ENCODE data around the gene ATP6V1C2.
A peak's percentile ranks its signal among the peaks of the same experiment; 100 is the strongest.
"Not testable (repeated sequence)": the region's sequence is repeated elsewhere in the genome, so short reads cannot be mapped to it uniquely, and the experiment has no call there.

Gene ATP6V1C2

DNA sequence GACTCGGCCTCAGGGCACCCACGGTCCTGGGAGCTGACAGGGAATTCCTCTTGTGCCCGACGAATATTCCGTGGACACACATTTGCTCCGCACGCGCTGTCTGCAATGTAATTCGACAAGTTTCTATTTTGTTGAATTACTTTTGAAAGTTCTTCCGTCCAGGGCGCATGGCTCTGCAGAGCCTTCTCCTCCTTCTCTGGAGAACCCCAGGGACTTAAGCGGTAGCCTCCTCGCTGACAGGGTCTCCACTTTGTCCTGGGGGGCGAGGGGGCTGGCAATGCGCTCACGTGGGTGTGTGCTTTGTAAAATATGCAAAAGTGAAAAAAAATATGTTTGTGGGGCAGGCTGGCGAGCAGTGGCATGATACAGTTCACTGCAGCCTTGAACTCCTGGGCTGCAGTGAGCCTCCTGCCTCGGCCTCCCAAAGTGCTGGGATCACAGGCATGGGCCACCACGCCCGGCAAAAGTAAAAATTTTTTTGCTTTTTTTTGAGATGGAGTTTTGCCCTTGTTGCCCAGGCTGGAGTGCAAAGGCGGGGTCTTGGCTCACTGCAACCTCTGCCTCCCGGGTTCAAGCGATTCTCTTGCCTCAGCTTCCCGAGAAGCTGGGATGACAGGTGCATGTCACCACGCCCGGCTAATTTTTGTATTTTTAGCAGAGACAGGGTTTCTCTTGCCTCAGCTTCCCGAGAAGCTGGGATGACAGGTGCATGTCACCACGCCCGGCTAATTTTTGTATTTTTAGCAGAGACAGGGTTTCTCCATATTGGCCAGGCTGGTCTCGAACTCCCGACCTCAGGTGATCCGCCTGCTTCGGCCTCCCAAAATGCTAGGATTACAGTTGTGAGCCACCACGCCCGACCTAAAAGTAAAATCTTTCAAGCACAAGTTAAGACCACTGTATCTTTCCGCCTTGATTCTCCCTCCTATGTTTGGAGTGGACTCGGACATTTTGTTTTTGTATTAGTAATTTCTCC lies 92.0 kb downstream of the ATP6V1C2 start:
- DNase-seq (ENCODE audit: low spot score), result not testable (repeated sequence)

DNA sequence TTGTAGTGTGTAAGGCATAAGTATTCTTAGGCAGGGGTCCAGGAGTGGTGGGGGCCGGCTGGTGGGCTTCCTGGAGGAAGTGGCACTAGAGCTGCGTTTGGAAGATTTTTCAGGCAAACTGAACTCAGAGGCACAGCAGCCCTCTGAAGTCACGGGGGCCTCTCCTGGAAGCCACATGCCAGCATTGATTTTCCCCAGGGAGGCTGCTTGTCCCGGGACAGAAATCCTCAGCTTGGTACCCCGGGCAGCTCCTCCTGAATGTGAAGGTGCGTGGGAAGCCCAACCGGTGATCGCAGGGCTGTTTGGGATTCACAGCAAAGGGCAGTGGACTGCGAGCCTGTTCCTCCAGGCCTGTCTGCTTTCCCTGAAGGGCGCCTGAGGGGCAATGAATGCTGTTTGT lies 92.7 kb downstream of the ATP6V1C2 start:
- no peak for DNase-seq (ENCODE audit: low spot score)

DNA sequence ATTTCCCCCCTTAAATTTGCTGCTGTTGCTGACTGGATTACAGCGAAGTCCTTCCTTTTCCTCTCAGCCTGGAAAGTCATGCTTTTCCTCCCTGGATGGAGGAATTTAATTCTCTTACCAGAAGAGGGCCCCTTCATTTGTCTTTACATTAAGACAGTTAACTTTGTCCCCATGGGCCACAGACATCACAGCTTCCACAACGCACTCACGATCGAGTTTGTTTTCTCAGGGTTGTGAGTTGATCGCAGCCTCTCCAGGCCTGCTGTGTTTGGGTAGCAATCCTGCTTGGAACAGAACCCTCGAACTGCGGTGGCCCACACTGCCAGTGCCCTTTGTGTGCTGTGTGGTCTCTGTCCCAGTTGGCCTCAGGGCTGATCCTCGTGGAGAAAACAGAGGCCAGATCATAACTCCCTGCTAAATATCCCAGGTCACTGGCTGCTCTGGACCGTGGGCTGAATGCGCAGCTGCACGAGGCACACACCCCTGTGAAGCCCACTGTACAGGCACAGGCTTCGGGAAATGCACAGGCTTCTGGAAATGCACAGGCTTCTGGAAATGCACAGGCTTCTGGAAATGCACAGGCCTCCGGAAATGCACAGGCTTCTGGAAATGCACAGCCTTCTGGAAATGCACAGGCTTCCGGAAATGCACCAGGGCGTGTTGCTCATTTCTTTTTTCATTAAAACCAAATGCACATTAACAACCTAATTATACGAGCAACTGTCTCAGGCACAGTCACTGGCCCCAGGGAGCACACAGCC lies 93.3 kb downstream of the ATP6V1C2 start:
- DNase-seq (ENCODE audit: low spot score), result no peak

DNA sequence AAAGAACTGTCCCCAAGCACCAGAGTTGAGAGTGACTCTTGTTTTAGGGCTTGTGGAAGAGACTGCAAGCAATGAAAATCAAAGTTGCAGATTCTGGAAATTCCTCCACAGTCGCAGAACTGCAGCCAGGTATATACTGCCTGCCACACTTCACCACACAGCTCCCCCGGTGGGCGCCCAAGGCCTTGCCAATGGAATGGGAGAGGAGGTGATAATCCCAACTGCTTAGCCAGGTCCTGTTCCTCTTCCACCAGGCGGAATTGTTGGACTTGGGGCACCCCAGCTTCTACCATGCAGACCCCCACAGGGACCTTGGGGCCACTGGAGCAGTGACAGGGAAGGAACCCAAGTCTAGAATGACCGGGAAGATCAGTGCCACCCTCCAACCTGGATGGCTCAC lies 96.0 kb downstream of the ATP6V1C2 start:
- DNase-seq (ENCODE audit: low spot score), result no peak

DNA sequence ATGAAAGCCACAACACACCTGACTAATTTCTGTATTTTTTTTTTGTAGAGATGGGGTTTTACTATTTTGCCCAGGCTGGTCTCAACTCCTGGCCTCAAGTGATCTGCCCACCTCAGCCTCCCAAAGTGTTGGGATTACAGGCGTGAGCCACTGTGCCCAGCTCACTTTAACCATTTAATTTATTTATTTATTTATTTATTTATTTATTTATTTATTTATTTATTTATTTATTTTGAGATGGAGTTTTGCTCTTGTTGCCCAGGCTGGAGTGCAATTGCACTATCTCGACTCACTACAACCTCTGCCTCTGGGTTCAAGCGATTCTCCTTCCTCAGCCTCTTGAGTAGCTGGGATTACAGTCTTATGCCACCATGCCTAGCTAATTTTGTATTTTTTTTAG lies 96.9 kb downstream of the ATP6V1C2 start:
- not testable (repeated sequence) for DNase-seq (ENCODE audit: low spot score)

DNA sequence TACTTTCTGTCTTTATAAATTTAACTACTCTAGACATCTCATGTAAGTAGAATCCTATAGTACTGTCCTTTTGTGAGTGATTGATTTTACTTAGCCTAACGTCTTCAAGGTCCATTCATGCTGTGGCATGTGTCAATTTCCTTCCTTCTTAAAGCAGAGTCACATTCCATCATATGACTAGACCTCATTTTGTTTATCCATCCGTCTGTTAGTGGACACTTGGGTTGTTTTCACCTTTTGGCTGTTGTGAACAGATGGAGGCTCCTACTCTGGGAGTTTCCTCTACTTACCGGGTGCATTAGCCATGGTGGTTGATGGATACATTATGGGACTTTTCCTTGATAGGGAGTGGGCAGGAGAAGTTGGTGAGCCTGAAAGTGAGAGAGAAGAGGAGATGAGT lies 97.6 kb downstream of the ATP6V1C2 start:
- no peak for DNase-seq (ENCODE audit: low spot score)

DNA sequence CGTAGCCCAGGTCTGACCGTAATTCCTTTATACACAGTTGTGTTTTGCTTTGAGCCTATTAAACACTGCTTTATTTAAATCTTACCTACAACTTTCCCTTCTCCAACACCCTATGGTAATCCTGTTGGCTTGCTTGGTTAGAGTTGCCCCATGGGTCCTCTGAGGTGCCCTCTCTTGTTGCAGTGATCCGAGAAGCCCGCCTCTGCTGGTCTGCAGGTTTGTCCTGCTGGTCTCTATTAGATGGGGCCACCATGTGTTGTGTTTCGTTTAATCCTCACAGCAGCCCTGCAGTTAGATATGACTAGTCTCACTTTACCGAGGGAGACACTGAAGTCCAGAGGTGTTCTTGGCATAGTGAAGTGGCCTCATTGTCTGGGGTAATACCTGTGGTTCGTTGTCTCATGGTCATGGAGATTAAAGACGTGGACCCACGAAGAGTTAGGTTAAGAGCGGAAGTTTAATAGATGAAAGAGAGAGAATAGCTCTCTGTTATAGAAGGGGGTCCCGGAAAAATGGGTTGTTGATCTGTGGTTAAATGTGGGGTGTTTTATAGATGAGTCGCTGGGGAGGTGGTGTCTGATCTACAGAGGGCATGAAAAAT lies 98.4 kb downstream of the ATP6V1C2 start:
- DNase-seq (ENCODE audit: low spot score), result no peak

DNA sequence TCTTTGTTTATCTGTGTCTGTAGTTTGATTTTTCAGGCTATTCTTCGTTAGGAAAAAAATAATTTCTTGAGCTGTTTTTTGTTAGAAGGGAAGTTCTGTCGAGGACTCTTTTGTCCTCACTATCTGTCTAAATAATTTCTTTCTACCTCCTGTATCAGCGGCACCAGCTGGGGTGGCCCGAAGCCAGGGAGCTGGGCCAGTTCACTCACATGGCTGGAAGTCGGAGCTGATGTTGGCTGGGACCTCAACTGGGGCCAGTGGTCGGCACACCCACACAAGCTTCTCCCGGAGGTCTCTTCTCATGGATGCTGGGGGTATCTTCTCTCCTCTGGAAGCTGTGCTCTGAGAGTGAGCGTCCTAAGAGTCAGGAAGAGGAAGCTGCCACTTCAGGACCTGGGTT lies 99.1 kb downstream of the ATP6V1C2 start:
- DNase-seq (ENCODE audit: low spot score), result no peak

DNA sequence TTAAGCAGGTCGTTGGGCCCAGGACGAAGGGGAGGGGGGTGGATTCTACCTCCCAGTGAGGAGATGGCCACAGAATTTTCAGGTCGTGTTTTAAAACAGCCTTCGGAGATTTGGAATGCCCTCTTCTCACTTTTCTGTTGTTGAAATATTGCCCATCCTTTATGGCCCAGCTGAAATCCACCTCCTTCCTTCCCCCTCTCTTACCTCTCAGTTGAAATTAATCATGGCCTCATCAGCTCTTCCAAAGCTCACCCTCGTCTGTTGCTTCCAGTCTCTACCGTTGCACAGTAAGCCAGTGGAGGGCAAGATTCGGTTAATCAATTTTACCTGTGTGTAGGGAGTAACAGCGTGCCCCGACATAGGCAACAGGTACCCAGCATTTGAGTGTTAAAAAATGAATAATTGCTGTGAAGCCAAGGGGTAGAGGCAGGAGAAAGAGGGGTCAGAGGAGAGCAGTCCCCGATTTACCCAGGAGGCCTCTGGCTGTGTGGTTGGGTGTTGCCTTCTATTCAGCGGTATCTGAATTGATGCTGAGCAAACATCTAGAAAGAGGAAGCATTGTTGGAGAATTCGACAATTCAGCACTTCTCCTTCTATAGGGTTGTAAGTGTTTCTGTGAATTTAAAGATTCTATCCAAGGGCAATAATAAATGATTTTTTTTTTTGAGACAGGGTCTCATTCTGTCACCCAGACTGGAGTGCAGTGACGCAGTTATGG lies 99.7 kb downstream of the ATP6V1C2 start:
- no peak for DNase-seq (ENCODE audit: low spot score)

DNA sequence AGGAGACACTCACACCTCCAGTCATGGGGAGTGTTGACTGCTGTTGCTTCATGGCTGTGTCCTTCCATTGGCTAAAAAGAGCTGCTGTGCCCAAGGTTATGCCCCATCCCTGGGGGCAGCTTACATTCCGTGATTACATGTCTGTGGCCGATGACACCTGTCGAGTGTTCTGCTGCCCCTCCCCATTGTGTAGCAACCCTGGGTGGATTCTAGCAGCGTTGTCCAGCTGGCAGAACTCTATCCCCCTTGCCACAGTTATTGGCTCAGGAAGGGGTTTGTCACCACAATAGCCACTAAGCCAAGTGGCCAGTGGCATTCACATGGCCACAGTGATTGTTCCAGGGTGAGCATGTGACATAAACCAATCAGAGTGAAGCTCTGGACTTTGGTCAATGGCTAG lies 102.8 kb downstream of the ATP6V1C2 start:
- no peak for DNase-seq (ENCODE audit: low spot score)

DNA sequence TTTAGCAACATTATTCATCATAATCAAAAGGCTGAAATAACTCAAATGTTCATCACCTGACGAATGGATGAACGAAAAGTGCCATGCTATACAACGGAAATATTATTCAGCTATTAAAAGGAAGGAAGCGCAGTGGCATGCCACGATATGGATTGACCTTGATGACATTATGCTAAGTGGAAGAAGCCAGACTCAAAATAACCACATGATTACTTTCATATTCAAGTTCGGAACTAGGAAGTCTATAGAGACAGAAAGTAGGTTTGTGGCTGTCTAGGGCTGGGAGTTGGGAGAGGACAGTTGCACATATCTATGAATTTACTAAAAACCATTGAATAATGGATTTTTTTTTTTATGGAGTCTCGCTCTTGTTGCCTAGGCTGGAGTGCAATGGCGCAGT lies 104.6 kb downstream of the ATP6V1C2 start:
- DNase-seq (ENCODE audit: low spot score), result no peak

DNA sequence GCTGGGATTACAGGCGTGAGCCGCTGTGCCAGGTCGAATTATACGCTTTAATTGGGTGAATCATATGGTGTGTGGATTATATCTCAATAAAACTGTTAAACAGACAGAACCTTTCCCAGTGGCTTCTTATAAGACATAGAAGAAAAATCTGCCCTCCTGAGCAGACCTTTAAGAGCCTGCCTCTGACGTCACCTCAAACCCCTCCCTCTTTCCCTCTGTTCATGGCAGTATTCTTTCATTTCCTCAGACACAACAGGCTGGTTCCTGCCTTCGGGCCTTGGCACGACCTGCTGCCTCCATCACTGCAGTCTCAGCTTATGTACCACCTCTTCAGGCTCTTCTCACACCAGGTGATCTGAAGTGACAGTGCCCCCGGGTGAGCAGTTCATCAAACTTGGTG lies 105.2 kb downstream of the ATP6V1C2 start:
- DNase-seq (ENCODE audit: low spot score), result no peak

DNA sequence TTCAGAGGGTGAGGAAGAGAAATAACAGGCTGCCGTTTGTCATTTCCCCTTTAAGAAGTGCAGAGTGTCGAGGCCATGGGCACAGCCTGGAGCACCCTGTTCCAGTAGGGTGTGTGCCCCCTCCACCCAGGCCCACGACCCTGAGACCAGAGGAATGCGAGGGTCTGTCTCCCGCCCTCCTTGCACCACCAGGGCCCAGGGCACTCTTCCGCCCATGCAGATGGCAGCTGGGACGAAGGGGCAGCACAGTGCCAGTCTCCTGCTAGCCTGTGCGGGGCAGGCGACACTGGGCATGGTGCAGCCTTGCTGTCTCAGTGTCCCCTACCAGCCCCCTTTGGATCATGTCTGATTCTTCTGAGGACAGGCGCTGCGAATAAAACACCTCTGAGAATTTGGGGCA lies 106.9 kb downstream of the ATP6V1C2 start:
- no peak for DNase-seq (ENCODE audit: low spot score)

DNA sequence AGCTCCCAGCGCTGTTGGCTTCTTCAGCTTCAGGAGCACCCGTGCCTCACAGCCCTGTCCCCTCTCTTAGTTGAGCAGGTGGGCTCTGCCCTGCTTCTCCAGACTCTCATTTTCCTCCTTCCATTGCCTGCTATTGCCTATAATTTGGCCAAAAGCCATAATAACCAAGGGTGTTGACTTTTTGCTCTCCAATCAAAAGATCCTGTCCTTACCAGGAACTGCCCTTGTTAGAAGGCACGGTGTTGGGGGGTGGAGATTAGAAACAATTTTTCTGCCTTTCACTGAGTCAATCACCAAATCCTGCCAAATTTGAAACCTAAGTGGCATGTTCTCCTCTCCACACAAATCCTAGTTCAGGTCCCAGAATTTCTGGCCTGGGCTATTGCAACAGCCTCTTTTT lies 107.9 kb downstream of the ATP6V1C2 start:
- no peak for DNase-seq (ENCODE audit: low spot score)

DNA sequence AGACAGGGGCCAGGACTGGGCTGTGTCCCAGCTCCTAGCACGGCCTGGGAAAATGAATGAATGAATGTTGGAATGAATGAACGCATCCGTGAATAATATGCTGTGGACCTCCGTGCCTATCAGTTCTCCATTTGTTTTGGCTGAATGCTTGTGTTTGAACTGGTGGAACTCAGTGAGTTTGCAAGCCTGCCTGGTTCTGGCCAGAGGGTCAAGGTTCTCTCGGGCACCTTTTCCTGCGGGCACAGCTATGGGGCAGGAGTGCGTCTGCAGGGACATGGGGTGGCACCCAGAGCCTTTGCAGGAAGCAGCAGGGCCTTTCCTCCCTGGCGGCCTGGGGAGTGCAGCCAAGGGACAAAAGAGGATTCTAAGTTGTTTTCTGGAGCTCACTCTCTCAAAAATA lies 108.8 kb downstream of the ATP6V1C2 start:
- DNase-seq (ENCODE audit: low spot score), result no peak

DNA sequence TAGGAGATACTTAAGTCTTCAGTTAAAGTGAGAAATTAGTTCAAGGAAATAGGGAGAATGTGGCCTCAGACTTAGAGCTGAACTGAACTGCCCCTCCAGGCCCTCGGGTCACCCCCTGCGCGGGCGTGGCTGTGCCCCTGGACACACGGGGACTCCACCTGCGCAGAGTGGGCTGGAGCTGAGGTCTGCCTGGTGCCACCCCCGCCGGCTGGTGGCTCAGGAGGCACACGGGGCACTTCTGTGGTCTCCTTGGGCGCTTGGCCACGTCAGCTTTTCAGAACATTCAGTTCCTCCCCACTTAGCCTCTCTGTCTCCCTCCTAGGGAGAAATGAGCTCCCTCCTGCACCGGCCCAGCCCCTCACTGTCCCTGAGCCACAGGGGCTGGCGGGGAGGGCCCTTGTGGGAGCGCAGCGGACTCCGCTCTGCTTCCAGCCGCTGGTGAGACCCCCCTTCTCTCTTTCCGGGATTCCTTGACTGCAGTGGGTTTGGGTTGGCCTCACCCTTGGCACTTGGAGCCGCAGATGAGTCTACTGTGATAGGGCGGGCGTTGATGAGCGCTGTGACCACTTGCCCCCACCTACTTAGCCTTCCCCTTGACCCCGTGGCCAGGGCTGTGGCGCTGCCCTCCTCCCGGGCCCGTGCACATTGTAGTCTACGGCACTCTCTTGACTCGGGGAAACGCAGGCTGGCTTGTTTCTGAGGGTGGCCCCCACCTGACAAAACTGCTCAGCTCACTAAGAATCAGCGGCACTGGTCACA lies 109.4 kb downstream of the ATP6V1C2 start:
- no peak for DNase-seq (ENCODE audit: low spot score)

DNA sequence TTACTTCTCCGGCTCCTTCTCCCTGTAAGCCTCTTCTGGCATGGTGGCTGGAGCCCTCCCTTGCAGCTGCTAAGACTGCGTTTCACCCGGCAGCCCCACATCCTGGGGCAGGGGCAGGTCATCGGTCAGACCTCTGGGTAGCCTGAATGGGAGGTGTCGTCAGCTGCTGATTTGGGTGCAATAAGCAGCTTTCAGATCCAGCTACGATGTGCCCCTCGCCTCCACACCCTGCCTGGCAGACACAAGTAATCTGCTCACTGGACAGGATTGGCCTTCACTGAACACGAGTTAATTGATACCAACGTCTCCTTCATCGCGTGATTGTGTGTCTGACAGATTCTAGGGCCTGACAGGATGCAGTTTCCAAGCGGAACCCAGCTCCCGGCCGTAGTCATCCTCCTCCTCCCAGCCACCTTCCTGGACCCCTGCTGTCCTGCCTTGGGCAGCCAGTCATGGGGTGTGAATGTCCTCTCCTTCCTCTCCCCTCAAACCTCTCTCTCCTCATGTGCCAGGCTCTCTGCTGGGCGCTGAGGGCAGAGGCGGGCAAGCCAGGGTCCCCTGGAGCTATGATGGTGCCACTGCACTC lies 110.1 kb downstream of the ATP6V1C2 start:
- no peak for DNase-seq (ENCODE audit: low spot score)

DNA sequence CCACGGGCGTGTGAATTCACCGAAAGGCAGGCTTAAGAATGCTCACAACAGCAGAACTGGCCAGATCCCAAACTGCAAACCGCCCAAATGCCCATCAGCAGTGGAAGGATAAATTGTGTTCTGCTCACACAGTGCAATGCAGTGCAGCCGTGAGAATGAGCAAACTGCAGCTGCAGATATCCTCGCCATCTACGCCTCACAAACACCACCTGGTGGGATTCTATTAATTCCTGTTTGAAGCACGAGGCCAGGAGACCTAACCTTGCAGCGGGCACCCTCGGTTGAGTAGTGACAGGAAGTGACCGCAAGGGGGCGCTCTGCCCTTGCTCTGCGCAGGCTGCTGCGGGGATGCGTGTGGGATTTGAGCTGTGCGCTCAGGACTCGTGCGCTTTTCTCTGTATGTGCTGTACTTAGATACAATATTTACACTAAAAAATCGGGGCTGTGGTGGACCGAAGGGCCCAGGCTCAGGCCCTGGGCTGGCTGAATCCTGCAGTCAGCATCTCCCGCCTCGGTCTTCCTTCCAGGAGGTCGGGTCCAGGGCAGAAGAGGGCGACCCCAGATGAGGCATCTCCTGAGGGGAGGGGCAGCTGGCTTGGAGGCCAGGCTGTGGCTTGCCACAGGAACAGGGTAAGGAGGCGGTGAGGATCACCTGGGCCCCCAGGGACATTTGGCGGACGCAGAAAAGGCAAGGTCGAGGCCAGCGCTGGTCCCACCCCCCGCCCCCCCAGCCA lies 110.9 kb downstream of the ATP6V1C2 start:
- peak; percentile 75 for DNase-seq (ENCODE audit: low spot score)

DNA sequence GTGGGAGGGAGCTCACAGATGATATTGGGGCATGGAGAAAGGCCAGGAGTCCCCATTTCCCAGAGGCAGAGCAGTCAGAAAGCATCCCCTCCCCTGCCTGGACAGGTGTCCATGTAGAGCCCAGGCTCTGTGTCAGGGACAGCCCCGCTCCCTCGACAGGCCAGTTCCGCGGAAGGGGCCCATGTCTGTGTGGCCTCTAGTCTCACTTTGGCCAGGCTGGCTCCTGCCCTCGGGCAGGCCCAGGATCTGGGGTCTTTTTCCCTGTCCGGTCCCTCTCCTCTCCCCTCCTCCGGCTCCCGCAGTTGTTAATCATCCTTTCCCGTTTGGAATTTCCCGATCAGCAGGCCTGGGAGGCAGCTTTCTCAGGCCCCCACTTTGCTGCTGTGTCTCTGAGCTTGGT lies 111.6 kb downstream of the ATP6V1C2 start:
- no peak for DNase-seq (ENCODE audit: low spot score)

DNA sequence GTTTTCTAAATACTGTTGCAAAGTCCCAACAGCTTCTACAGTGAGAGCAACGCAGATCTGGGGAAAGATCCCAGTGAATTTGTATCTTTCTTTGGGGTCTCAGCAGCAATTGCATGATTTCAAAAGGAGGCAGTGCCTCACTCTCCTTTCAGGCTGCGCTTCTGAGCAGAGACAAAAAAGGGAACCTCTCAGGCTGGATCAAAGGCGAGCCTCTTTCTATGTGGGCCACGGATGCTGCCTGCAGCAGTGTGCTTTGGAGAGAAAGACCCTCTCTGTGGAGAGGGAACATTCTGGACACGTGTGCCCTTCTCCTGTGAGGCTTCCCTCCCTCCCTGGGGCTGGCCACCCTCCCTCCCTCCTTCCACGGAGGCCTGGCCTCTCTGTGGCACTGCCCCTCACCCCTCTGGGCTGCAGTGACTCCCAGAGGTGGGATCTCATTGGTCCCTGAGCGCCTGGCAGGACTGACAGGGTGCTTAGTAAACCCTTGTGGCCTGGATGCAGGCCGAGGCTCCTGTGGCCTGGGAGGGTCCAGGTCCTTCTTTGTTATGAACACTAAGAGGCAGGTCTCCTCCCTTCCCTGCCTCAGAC lies 112.7 kb downstream of the ATP6V1C2 start:
- no peak for DNase-seq (ENCODE audit: low spot score)
